A673 (cell line): Measurements from ENCODE around the gene CASZ1. TPM values are rescaled to one million over a fixed set of nuclear protein-coding genes. Genes with fewer than 3 reads are reported as not detected.
A peak's percentile ranks its signal among the peaks of the same experiment; 100 is the strongest.

Source experiments
- BruUV-seq: library from RNA; stranded (reverse); fragments of 400-500 nt; replicated peaks from 2 replicates; lab custom pipeline; 2021; lab: Mats Ljungman, UMichigan
- CTCF ChIA-PET: fragments of 300-600 bp; sonication (Branson Sonifier 250); formaldehyde crosslinking; loops from one replicate; lab custom pipeline; 2022; ENCODE audit warnings: antibody characterized with exemption; lab: Charles Lee
- POLR2A ChIA-PET: fragments of 300-600 bp; sonication (Branson Sonifier 250); formaldehyde crosslinking; loops from one replicate; lab custom pipeline; 2022; ENCODE audit warnings: antibody characterized with exemption; ENCODE audit not compliant: low non-redundant PET; lab: Charles Lee
- DNase-seq: peaks from one replicate; pipeline ENCODE4 v3.0.0-alpha.2; 2015; ENCODE audit warnings: low spot score
- H3K27ac ChIP-seq: fragments of 200-600 bp; sonication (generic); 2 replicates; pipeline ENCODE4 v1.5.1; 2016; ENCODE audit warnings: mixed run types, low read depth, mild to moderate bottlenecking, mixed read lengths, antibody characterized with exemption, low read length; ENCODE audit not compliant: poor library complexity, severe bottlenecking
- H3K27me3 ChIP-seq: fragments of 200-600 bp; sonication (generic); replicated peaks from 2 replicates; pipeline ENCODE4 v1.6.1; 2017; ENCODE audit warnings: mixed run types, low read depth, mild to moderate bottlenecking, mixed read lengths, antibody characterized with exemption, low read length; ENCODE audit not compliant: insufficient read depth, poor library complexity
- H3K36me3 ChIP-seq: fragments of 200-600 bp; sonication (generic); 2 replicates; pipeline ENCODE4 v1.6.1; 2016; ENCODE audit warnings: mixed run types, mild to moderate bottlenecking, mixed read lengths, antibody characterized with exemption, low read length; ENCODE audit not compliant: insufficient read depth, poor library complexity, severe bottlenecking
- H3K4me1 ChIP-seq: fragments of 200-600 bp; sonication (generic); 2 replicates; pipeline ENCODE4 v1.6.1; 2017; ENCODE audit warnings: mixed run types, mild to moderate bottlenecking, mixed read lengths, antibody characterized with exemption, low read length; ENCODE audit not compliant: insufficient read depth, poor library complexity, severe bottlenecking
- H3K4me3 ChIP-seq: fragments of 200-600 bp; sonication (generic); 2 replicates; pipeline ENCODE4 v1.5.1; 2016; ENCODE audit warnings: low read depth, mixed run types, mild to moderate bottlenecking, mixed read lengths, low read length; ENCODE audit not compliant: poor library complexity, severe bottlenecking
- H3K9me3 ChIP-seq: fragments of 200-600 bp; sonication (generic); 2 replicates; pipeline ENCODE4 v1.6.1; 2016; ENCODE audit warnings: mixed run types, low read depth, mild to moderate bottlenecking, mixed read lengths, antibody characterized with exemption, low read length; ENCODE audit not compliant: poor library complexity, severe bottlenecking
- CTCF ChIP-seq: fragments of 300-800, 200-600 bp; sonication (generic); conservative IDR thresholded peaks from 2 replicates; pipeline ENCODE4 v1.5.1; 2017; ENCODE audit warnings: low read depth, mild to moderate bottlenecking, antibody characterized with exemption, low read length, moderate library complexity, mixed read lengths
- EZH2 ChIP-seq: fragments of 200-600 bp; sonication (generic); IDR thresholded peaks from 2 replicates; pipeline ENCODE4 v1.6.1; 2017; ENCODE audit warnings: borderline replicate concordance, low read depth, mild to moderate bottlenecking, mixed read lengths, antibody characterized with exemption, low read length; ENCODE audit not compliant: poor library complexity, severe bottlenecking
- intact Hi-C: fragments of 100-400 bp; cut with micrococcal nuclease; formaldehyde crosslinking; loops from one replicate; pipeline ENCODE4 v1.10.0; 2022; ENCODE audit not compliant: unreplicated experiment
- total RNA-seq: library from RNA; stranded (reverse); gene quantifications from 2 replicates; pipeline ENCODE4 v1.2.3, GENCODE V29; 2021

Gene CASZ1
- total RNA-seq, 1 experiment from 2014 or later = 1.9 TPM

- POLR2A ChIA-PET = no interaction called here
- H3K4me3 ChIP-seq = no peak overlapping the region
- intact Hi-C loops = no loop called here
- peaks cover 8% of the 10 kb centered on the region for H3K4me1 ChIP-seq
- H3K27ac ChIP-seq = no peak overlapping the region
- H3K36me3 ChIP-seq = no peaks in the 10 kb centered on the region
- no TSS peak for BruUV-seq
- CTCF ChIA-PET = no interaction called here
- H3K9me3 ChIP-seq = no peaks in the 10 kb centered on the region
- DNase-seq = no peak
- H3K27me3 ChIP-seq = no peaks in the 10 kb centered on the region
- TF ChIP-seq CTCF (no peak), EZH2 (no peak)
Measured at GRCh38 chr1:10779841-10780240, 16.6 kb downstream of the CASZ1 start.

GRCh38 chr1:10779201-10779600 is 17.2 kb downstream of the CASZ1 start:
- intact Hi-C loops = no loop called here
- no peak for TF ChIP-seq EZH2
- TF ChIP-seq CTCF = no peak
- Histone ChIP-seq H3K4me1 (peaks cover 8% of the 10 kb centered on the region), H3K36me3 (no peaks in the 10 kb centered on the region), H3K27ac (no peak overlapping the region), H3K27me3 (no peaks in the 10 kb centered on the region), H3K4me3 (no peak overlapping the region), H3K9me3 (no peaks in the 10 kb centered on the region)
- no TSS peak for BruUV-seq
- DNase-seq = peak; percentile 66
- POLR2A ChIA-PET = interaction anchor here (0.7 kb wide), 1 partner anchor 382 kb away, joined by 10 read pairs; no protein-coding TSS in a partner anchor
- CTCF ChIA-PET = no interaction called here

DNA sequence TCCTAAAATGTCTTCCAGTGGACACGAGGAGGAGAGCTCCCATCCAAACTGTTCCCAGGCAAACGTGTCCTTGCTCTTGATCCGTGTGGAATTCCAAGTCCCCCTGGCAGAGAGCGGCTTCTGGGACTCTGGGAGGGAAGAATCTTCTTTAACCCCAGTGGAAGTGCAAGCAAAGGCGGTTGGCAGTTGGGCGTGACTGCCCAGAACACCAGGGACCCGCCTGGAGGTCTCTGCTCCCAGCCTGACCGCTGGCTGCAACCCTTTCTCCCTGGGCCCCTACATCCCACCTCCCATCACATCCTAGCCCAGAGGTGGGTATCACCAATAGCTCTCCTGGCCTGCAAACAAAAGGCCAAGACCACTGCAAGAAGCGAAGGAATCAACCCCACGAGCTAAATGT is 17.8 kb downstream of the CASZ1 start:
- ChIA-PET POLR2A (no interaction called here), CTCF (no interaction called here)
- intact Hi-C loops = no loop called here
- H3K36me3 ChIP-seq = no peaks in the 10 kb centered on the region
- H3K27me3 ChIP-seq = no peaks in the 10 kb centered on the region
- no peak for TF ChIP-seq CTCF
- TF ChIP-seq EZH2 = no peak
- H3K27ac ChIP-seq = no peak overlapping the region
- peaks cover 8% of the 10 kb centered on the region for H3K4me1 ChIP-seq
- H3K9me3 ChIP-seq = no peaks in the 10 kb centered on the region
- no peak for DNase-seq
- no peak overlapping the region for H3K4me3 ChIP-seq
- BruUV-seq = no TSS peak
